Sigmoid colon (tissue), 4 donors: ENCODE results near the gene PREB.
"Not testable (repeated sequence)": the region's sequence is repeated elsewhere in the genome, so short reads cannot be mapped to it uniquely, and the experiment has no call there.

ENCODE experiments used
- CTCF ChIP-seq, 4 experiments: fragments of 450-650 bp in 3 of 4; fragments of 200-600 bp in 1 of 4; IDR thresholded peaks; one replicate each; pipeline ENCODE4 v1.5.1; 2016 to 2019; ENCODE audit warnings: antibody characterized with exemption in 4 of 4, mild to moderate bottlenecking in 3 of 4, moderate library complexity in 2 of 4
- EP300 ChIP-seq, 4 donors: sonication (generic); formaldehyde crosslinking; IDR thresholded peaks; one replicate each; pipeline ENCODE4 v1.6.1; 2017; ENCODE audit warnings: antibody characterized with exemption in 4 of 4
- POLR2A ChIP-seq, 2 donors: fragments of 450-650 bp; IDR thresholded peaks; one replicate each; pipeline ENCODE4 v1.6.1; 2016; ENCODE audit warnings: antibody characterized with exemption in 2 of 2, mild to moderate bottlenecking in 2 of 2, moderate library complexity in 2 of 2
- POLR2AphosphoS5 ChIP-seq, 4 donors: sonication (generic); formaldehyde crosslinking; IDR thresholded peaks; one replicate each; pipeline ENCODE4 v1.6.1; 2017; ENCODE audit warnings: antibody characterized with exemption in 4 of 4

DNA sequence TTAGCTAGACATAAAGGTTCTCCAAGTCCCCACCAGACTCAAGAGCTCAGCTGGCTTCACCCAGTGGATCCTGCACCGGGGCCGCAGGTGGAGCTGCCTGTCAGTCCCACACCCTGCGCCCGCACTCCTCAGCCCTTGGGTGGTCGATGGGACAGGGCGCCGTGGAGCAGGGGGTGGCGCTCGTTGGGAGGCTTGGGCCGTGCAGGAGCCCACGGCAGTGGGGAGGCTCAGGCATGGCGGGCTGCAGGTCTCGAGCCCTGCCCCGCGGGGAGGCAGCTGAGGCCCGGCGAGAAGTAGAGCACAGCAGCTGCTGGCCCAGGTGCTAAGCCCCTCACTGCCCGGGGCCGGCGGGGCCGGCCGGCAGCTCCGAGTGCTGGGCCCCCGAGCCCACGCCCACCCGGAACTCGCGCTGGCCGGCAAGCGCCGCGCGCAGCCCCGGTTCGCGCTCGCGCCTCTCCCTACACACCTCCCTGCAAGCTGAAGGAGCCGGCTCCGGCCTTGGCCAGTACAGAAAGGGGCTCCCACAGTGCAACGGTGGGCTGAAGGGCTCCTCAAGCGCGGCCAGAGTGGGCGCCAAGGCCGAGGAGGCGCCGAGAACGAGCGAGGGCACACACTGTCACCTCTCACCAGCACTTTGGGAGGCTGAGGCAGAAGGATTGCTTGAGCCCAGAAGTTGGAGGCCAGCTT lies 22.9 kb downstream of the PREB start:
- TF ChIP-seq POLR2A, CTCF, EP300, POLR2AphosphoS5 (IDR thresholded peaks at IDR 0.05): not testable (repeated sequence)
